CD4-positive, alpha-beta memory T cell (primary cell): ENCODE data around the gene SMYD3. TPM values are rescaled to one million over a fixed set of nuclear protein-coding genes. Genes with fewer than 3 reads are reported as not detected.
"Not testable (repeated sequence)": the region's sequence is repeated elsewhere in the genome, so short reads cannot be mapped to it uniquely, and the experiment has no call there.

Experiments used
- CTCF ChIA-PET: fragments of 350-600 bp; sonication (Branson Sonifier 250); formaldehyde crosslinking; loops from one replicate; lab custom pipeline; 2021; ENCODE audit warnings: inconsistent platforms; ENCODE audit not compliant: partially characterized antibody; lab: Charles Lee
- POLR2A ChIA-PET: fragments of 350-600 bp; sonication (Branson Sonifier 250); formaldehyde crosslinking; loops from one replicate; lab custom pipeline; 2021; ENCODE audit not compliant: partially characterized antibody; lab: Charles Lee
- DNase-seq, 5 donors: peaks; one replicate each; pipeline versions ENCODE4 v3.0.0 to v3.0.0-alpha.2; 2020 to 2022; ENCODE audit warnings: mixed read lengths in 1 of 5
- H3K27ac ChIP-seq: one replicate; pipeline ENCODE4 v1.7.0; 2013; ENCODE audit warnings: low read depth, low read length
- H3K27me3 ChIP-seq: 2 replicates; pipeline ENCODE4 v1.7.0; 2013; ENCODE audit warnings: mild to moderate bottlenecking, low read length, moderate library complexity; ENCODE audit not compliant: insufficient read depth
- H3K36me3 ChIP-seq: 2 replicates; pipeline ENCODE4 v1.7.0; 2013; ENCODE audit warnings: mild to moderate bottlenecking, low read length, moderate library complexity; ENCODE audit not compliant: insufficient read depth
- H3K4me1 ChIP-seq: 2 replicates; pipeline ENCODE4 v1.7.0; 2013; ENCODE audit warnings: mild to moderate bottlenecking, low read length, moderate library complexity; ENCODE audit not compliant: insufficient read depth
- H3K4me3 ChIP-seq, 2 donors: one replicate each; pipeline ENCODE4 v1.7.0; 2013; ENCODE audit warnings: low read length in 2 of 2, mild to moderate bottlenecking in 1 of 2
- H3K9me3 ChIP-seq, 2 donors: one replicate each; pipeline ENCODE4 v1.7.0; 2013; ENCODE audit warnings: low read length in 2 of 2, control low read depth in 1 of 2; ENCODE audit not compliant: control insufficient read depth in 1 of 2
- H3K27ac Mint-ChIP-seq, 7 donors: one replicate each; pipeline ENCODE4 v1.8.0; 2020 to 2021; ENCODE audit warnings: mixed read lengths in 7 of 7, mild to moderate bottlenecking in 6 of 7, inconsistent platforms in 3 of 7, moderate library complexity in 3 of 7
- H3K27me3 Mint-ChIP-seq, 2 donors: one replicate each; pipeline ENCODE4 v1.8.0; 2020 to 2021; ENCODE audit warnings: mixed read lengths in 2 of 2
- H3K36me3 Mint-ChIP-seq, 2 donors: one replicate each; pipeline ENCODE4 v1.8.0; 2020 to 2021; ENCODE audit warnings: mixed read lengths in 2 of 2, inconsistent platforms in 1 of 2, mild to moderate bottlenecking in 1 of 2
- H3K4me1 Mint-ChIP-seq, 4 donors: one replicate each; pipeline ENCODE4 v1.8.0; 2020 to 2021; ENCODE audit warnings: mixed read lengths in 4 of 4, mild to moderate bottlenecking in 1 of 4
- H3K4me3 Mint-ChIP-seq, 8 donors: one replicate each; pipeline ENCODE4 v1.8.0; 2020 to 2021; ENCODE audit warnings: mixed read lengths in 8 of 8, mild to moderate bottlenecking in 7 of 8, moderate library complexity in 6 of 8, inconsistent platforms in 3 of 8
- H3K9me3 Mint-ChIP-seq, 8 donors: one replicate each; pipeline ENCODE4 v1.8.0; 2020 to 2021; ENCODE audit warnings: mixed read lengths in 8 of 8, mild to moderate bottlenecking in 5 of 8, inconsistent platforms in 3 of 8, moderate library complexity in 1 of 8
- intact Hi-C: fragments of 100-400 bp; cut with micrococcal nuclease; formaldehyde crosslinking; loops from one replicate; pipeline ENCODE4 v1.15.1; 2023
- polyA plus RNA-seq, 2 donors: library from polyadenylated mRNA; unstranded; fragments of 300-500 nt; fragmentation: Illumina TruSeq; gene quantifications; one replicate each; pipeline ENCODE4 v1.2.3, GENCODE V29; 2021
- total RNA-seq, 2 experiments: library from RNA; stranded (reverse); gene quantifications; one replicate each; pipeline ENCODE4 v1.2.3, GENCODE V29; 2021

Gene SMYD3
- total and polyA plus RNA-seq, 4 experiments from 2014 or later: 19.5 to 28.9 (median 22.9) TPM

GRCh38 chr1:245740336-245740735, 766.7 kb downstream of the SMYD3 start:
- H3K4me3 ChIP-seq, H3K27ac Mint-ChIP-seq, CTCF ChIA-PET, H3K27me3 ChIP-seq, intact Hi-C loops, H3K4me1 Mint-ChIP-seq, POLR2A ChIA-PET, H3K4me3 Mint-ChIP-seq, DNase-seq, H3K9me3 ChIP-seq, H3K36me3 ChIP-seq, H3K27me3 Mint-ChIP-seq, H3K27ac ChIP-seq, H3K36me3 Mint-ChIP-seq, H3K4me1 ChIP-seq: not testable (repeated sequence)
- H3K9me3 Mint-ChIP-seq: peaks cover 5 to 35% (median 19%) of the 10 kb centered on the region in 8 donors

- no peaks in the 10 kb centered on the region for H3K4me1 Mint-ChIP-seq
- H3K9me3 ChIP-seq: peaks cover 0 to 5% of the 10 kb centered on the region in 2 donors
- no peak for DNase-seq
- no peak overlapping the region for H3K4me3 ChIP-seq
- intact Hi-C loops: no loop called here
- ChIA-PET CTCF (no interaction called here), POLR2A (no interaction called here)
- no peaks in the 10 kb centered on the region for H3K27me3 ChIP-seq
- no peak overlapping the region for H3K4me3 Mint-ChIP-seq
- H3K36me3 ChIP-seq: no peaks in the 10 kb centered on the region
- H3K36me3 Mint-ChIP-seq: peaks cover 7 to 18% of the 10 kb centered on the region in 2 donors
- H3K27me3 Mint-ChIP-seq: no peaks in the 10 kb centered on the region
- no peak overlapping the region for H3K27ac Mint-ChIP-seq
- H3K9me3 Mint-ChIP-seq: peaks cover 16 to 68% (median 44%) of the 10 kb centered on the region in 8 donors
- no peak overlapping the region for H3K27ac ChIP-seq
- no peaks in the 10 kb centered on the region for H3K4me1 ChIP-seq
Observed at GRCh38 chr1:245730801-245731200, 776.3 kb downstream of the SMYD3 start.

- H3K4me3 Mint-ChIP-seq, intact Hi-C loops, H3K27ac ChIP-seq, H3K36me3 ChIP-seq, DNase-seq, H3K4me1 ChIP-seq, H3K9me3 ChIP-seq, H3K4me1 Mint-ChIP-seq, H3K27ac Mint-ChIP-seq, CTCF ChIA-PET, H3K4me3 ChIP-seq, H3K27me3 Mint-ChIP-seq, POLR2A ChIA-PET, H3K27me3 ChIP-seq: not testable (repeated sequence)
- H3K9me3 Mint-ChIP-seq: peaks cover 16 to 82% (median 50%) of the 10 kb centered on the region in 8 donors
- peaks cover 11 to 24% of the 10 kb centered on the region in 2 donors for H3K36me3 Mint-ChIP-seq
Observed at GRCh38 chr1:245728035-245728434, 779.0 kb downstream of the SMYD3 start.

GRCh38 chr1:245721488-245721887, 785.6 kb downstream of the SMYD3 start:
- H3K9me3 Mint-ChIP-seq: peaks cover 6 to 30% (median 20%) of the 10 kb centered on the region in 8 donors
- intact Hi-C loops: no loop called here
- no peaks in the 10 kb centered on the region for H3K27me3 ChIP-seq

GRCh38 chr1:245718951-245719350, 788.1 kb downstream of the SMYD3 start:
- DNase-seq: no peak
- Mint-ChIP-seq H3K36me3 (peaks cover 2 to 8% of the 10 kb centered on the region in 2 donors), H3K9me3 (peaks cover 2 to 10% (median 7%) of the 10 kb centered on the region in 8 donors), H3K27ac (no peak overlapping the region), H3K4me1 (no peaks in the 10 kb centered on the region), H3K27me3 (peaks cover 0 to 1% of the 10 kb centered on the region in 2 donors), H3K4me3 (no peak overlapping the region)
- Histone ChIP-seq H3K36me3 (no peaks in the 10 kb centered on the region), H3K27ac (no peak overlapping the region), H3K27me3 (no peaks in the 10 kb centered on the region), H3K4me1 (no peaks in the 10 kb centered on the region), H3K4me3 (no peak overlapping the region), H3K9me3 (no peaks in the 10 kb centered on the region)
- CTCF ChIA-PET: no interaction called here
- intact Hi-C loops: no loop called here
- POLR2A ChIA-PET: no interaction called here

More at GRCh38 chr1:245721488-245721887, 785.6 kb downstream of the SMYD3 start:
- Histone ChIP-seq H3K27ac (no peak overlapping the region), H3K36me3 (no peaks in the 10 kb centered on the region), H3K9me3 (no peaks in the 10 kb centered on the region), H3K4me1 (no peaks in the 10 kb centered on the region), H3K4me3 (no peak overlapping the region)
- Mint-ChIP-seq H3K36me3 (peaks cover 9 to 10% of the 10 kb centered on the region in 2 donors), H3K4me3 (no peak overlapping the region), H3K27me3 (no peaks in the 10 kb centered on the region), H3K4me1 (no peaks in the 10 kb centered on the region), H3K27ac (no peak overlapping the region)
- DNase-seq: no peak
- ChIA-PET CTCF (no interaction called here), POLR2A (no interaction called here)

GRCh38 chr1:245718123-245718522, 789.0 kb downstream of the SMYD3 start:
- ChIA-PET POLR2A (no interaction called here), CTCF (no interaction called here)
- no peaks in the 10 kb centered on the region for H3K4me1 Mint-ChIP-seq
- no peaks in the 10 kb centered on the region for H3K9me3 ChIP-seq
- DNase-seq: no peak
- H3K27me3 Mint-ChIP-seq: peaks cover 0 to 1% of the 10 kb centered on the region in 2 donors
- no peak overlapping the region for H3K27ac Mint-ChIP-seq
- H3K27ac ChIP-seq: no peak overlapping the region
- no peaks in the 10 kb centered on the region for H3K36me3 ChIP-seq
- H3K27me3 ChIP-seq: no peaks in the 10 kb centered on the region
- H3K36me3 Mint-ChIP-seq: peaks cover under 1 to 5% of the 10 kb centered on the region in 2 donors
- H3K4me3 Mint-ChIP-seq: no peak overlapping the region
- no peaks in the 10 kb centered on the region for H3K4me1 ChIP-seq
- intact Hi-C loops: no loop called here
- no peak overlapping the region for H3K4me3 ChIP-seq
- peaks cover under 1 to 10% (median 5%) of the 10 kb centered on the region in 8 donors for H3K9me3 Mint-ChIP-seq

- Mint-ChIP-seq H3K27ac (no peak overlapping the region), H3K36me3 (peaks cover 0 to 3% of the 10 kb centered on the region in 2 donors), H3K9me3 (peaks cover 0 to 10% (median 4%) of the 10 kb centered on the region in 8 donors), H3K27me3 (peaks cover 0 to 1% of the 10 kb centered on the region in 2 donors), H3K4me1 (no peaks in the 10 kb centered on the region), H3K4me3 (no peak overlapping the region)
- Histone ChIP-seq H3K4me3 (no peak overlapping the region), H3K9me3 (no peaks in the 10 kb centered on the region), H3K4me1 (no peaks in the 10 kb centered on the region), H3K27ac (no peak overlapping the region), H3K27me3 (no peaks in the 10 kb centered on the region), H3K36me3 (no peaks in the 10 kb centered on the region)
- ChIA-PET POLR2A (no interaction called here), CTCF (no interaction called here)
- intact Hi-C loops: no loop called here
- no peak for DNase-seq
Observed at GRCh38 chr1:245717611-245718010, 789.5 kb downstream of the SMYD3 start.

GRCh38 chr1:245716561-245716960, 790.5 kb downstream of the SMYD3 start:
- CTCF ChIA-PET: no interaction called here
- no peaks in the 10 kb centered on the region for H3K4me1 Mint-ChIP-seq
- H3K27me3 ChIP-seq: no peaks in the 10 kb centered on the region

More at GRCh38 chr1:245716561-245716960, 790.5 kb downstream of the SMYD3 start:
- H3K4me3 Mint-ChIP-seq: no peak overlapping the region
- Histone ChIP-seq H3K36me3 (no peaks in the 10 kb centered on the region), H3K27ac (no peak overlapping the region), H3K9me3 (no peaks in the 10 kb centered on the region), H3K4me3 (no peak overlapping the region), H3K4me1 (no peaks in the 10 kb centered on the region)
- DNase-seq: no peak
- H3K27ac Mint-ChIP-seq: no peak overlapping the region
- peaks cover 0 to 7% (median 3%) of the 10 kb centered on the region in 8 donors for H3K9me3 Mint-ChIP-seq
- intact Hi-C loops: no loop called here
- H3K27me3 Mint-ChIP-seq: peaks cover 0 to 1% of the 10 kb centered on the region in 2 donors
- no peaks in the 10 kb centered on the region for H3K36me3 Mint-ChIP-seq
- POLR2A ChIA-PET: no interaction called here
